Ovary (tissue), 3 donors: ENCODE data around the gene DUSP7.

Experiments used
- POLR2A ChIP-seq: fragments of 450-650 bp; IDR thresholded peaks from one replicate; pipeline ENCODE4 v1.6.1; 2017; ENCODE audit warnings: antibody characterized with exemption, mild to moderate bottlenecking, moderate library complexity
- TF ChIP-seq, protein P1 (sequence below), 3 donors: fragments of 450-650 bp in 2 of 3; fragments of 200-600 bp in 1 of 3; IDR thresholded peaks; one replicate each; pipeline versions ENCODE4 v1.5.1 to v1.8.0; 2016 to 2022; ENCODE audit warnings: antibody characterized with exemption in 3 of 3, mild to moderate bottlenecking in 1 of 3
- donor health status: DM: no; HTN: no; CAD: no.

DNA sequence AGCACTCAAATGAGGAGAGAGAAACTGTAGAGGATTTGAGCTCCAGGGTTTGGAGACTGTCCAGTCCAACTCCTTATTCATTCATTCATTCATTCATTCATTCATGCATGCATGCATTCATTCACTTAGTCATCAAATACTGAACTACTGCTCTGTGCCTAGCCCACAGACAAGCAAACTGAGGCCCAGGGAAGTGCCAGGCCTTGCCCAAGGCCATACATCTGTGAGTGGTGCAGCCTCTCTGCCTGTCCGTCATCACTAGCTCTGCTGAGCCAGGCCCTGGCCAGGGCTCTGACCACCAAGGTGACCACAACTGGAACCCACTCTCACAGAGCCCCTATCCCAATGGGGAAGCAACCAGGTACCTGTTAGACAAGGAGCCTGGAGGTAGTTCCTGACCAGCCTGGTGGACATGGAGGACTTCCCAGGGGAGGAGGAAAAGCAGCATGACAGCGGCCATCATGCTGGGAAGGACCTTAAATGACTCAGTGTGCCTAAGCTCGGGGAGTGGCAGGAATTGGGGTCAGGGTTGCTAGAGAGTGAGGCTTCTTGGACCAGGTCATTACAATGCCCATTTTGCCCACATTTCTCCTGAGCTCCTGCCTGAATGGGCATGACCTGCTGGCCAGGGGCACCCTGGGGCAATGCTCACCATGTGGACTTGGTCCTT is 33.1 kb downstream of the DUSP7 start:
- TF ChIP-seq, protein P1, sequence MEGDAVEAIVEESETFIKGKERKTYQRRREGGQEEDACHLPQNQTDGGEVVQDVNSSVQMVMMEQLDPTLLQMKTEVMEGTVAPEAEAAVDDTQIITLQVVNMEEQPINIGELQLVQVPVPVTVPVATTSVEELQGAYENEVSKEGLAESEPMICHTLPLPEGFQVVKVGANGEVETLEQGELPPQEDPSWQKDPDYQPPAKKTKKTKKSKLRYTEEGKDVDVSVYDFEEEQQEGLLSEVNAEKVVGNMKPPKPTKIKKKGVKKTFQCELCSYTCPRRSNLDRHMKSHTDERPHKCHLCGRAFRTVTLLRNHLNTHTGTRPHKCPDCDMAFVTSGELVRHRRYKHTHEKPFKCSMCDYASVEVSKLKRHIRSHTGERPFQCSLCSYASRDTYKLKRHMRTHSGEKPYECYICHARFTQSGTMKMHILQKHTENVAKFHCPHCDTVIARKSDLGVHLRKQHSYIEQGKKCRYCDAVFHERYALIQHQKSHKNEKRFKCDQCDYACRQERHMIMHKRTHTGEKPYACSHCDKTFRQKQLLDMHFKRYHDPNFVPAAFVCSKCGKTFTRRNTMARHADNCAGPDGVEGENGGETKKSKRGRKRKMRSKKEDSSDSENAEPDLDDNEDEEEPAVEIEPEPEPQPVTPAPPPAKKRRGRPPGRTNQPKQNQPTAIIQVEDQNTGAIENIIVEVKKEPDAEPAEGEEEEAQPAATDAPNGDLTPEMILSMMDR (IDR thresholded peaks at IDR 0.05) = no peak
- TF ChIP-seq POLR2A = no peak
